ENCODE results near the gene CYLC2.

CYLC2 gene

GRCh38 chr9:102995033-102995432 lies at the start of gene CYLC2:
Gene CYLC2 (plus strand): TSS chr9:102995333. CDS start chr9:102995381, 48 bp downstream.
- no peak for DNase-seq (ENCODE audit: low read depth in 1 of 2, low spot score in 1 of 2)

DNA sequence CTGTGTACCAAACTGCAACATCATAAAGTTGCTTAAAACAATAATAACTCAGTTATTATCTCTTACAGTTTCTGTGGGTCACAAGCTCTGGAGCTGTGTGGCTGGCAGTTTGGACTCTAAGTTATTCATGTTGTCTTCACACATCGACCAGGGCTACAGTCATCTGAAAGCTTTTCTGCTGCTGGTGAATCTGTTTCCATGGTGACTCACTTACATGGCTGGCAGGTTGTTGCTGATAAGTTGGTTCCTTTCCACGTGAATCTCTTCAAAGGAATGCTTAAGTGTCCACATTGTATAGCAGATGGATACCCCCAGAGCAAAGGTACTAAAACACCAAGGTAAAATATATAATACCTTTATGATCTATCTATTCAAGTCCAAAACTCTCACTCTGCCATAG lies 44.8 kb upstream of the CYLC2 start:
- no peak for DNase-seq (ENCODE audit: low read depth in 1 of 2, low spot score in 1 of 2)

DNA sequence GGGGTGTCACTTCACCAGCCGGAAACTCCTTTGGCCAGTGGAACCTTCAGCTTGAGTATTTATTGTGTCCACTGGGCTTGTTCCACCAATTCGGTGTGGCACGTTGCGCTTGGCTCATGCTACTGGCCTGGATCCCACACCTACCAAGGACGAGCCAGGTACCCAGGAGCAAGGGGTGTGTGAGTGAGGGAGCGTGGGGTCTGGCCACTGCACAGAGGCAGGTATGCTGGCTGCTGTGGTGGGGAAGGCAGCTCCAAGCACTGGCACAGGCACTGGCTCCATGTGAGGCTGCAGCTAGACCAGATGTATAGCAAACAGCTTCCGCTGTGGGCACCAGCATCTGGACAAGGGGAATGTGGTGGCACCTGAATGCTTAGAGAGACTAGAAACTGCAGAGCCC lies 28.1 kb upstream of the CYLC2 start:
- no peak for DNase-seq (ENCODE audit: low read depth in 1 of 2, low spot score in 1 of 2)

DNA sequence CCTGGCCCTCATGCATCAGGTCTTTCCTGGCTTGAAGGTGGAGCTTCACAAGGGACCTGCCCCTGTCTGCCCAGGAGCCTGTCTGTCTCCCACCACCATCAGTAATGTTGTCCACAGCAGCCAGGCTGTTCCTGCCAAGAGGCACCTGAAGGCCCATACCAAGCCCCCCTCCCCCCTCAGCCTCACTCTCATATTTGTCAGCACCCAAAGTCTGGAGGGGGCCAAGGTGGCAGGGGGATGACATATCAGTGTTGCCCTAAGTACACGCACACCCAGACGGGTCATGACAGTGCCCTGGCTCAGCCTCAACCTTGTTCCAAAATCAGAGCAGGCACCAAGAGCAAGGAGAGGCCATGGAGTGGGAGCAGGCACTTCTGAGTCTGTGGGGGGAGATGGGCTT lies 27.2 kb upstream of the CYLC2 start:
- DNase-seq (ENCODE audit: low read depth in 1 of 2, low spot score in 1 of 2) = no peak

DNA sequence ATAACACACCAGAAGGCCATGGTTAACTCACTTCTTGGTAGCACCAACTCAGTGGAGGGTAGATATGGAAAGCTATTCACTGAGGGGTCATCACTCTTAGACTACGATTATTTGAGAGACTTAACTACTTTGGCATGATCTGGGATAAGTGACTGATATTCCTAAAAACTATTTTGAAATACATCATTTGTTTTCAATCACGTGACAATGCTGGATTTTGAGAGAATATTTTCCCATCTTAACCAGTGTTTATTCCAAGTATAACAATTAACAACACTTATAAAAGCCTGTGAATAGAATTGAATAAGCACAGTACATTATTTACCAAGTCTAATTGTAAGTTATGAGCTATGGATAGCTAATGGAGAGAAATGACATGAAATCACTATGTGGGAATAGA lies 22.4 kb upstream of the CYLC2 start:
- no peak for DNase-seq (ENCODE audit: low read depth in 1 of 2, low spot score in 1 of 2)

DNA sequence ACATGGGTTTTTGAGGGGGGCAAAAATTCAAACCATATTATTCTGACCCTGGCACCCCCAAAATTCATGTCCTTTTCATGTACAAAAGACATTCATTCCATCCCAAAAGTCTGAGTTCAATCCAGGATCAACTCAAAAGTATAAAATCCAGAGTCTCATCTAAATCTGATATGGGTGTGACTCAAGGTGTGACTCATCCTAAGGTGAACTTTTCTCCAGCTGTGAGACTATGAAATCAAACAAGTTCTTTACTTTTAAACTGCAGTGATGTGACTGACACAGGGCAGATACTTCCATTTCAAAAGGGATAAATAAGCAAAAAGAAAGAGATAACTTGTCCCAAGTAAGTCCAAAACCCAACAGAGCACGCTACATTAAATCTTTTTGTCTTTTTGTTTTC lies 20.6 kb upstream of the CYLC2 start:
- no peak for DNase-seq (ENCODE audit: low read depth in 1 of 2, low spot score in 1 of 2)

GRCh38 chr9:102975251-102975650 lies 19.9 kb upstream of the CYLC2 start:
- DNase-seq (ENCODE audit: low read depth in 1 of 2, low spot score in 1 of 2) = no peak

- DNase-seq (ENCODE audit: low read depth in 1 of 2, low spot score in 1 of 2) = no peak
Measured at GRCh38 chr9:102985162-102985895, 9.8 kb upstream of the CYLC2 start.

GRCh38 chr9:102986425-102986824 lies 8.7 kb upstream of the CYLC2 start:
- DNase-seq (ENCODE audit: low read depth in 1 of 2, low spot score in 1 of 2) = no peak

DNA sequence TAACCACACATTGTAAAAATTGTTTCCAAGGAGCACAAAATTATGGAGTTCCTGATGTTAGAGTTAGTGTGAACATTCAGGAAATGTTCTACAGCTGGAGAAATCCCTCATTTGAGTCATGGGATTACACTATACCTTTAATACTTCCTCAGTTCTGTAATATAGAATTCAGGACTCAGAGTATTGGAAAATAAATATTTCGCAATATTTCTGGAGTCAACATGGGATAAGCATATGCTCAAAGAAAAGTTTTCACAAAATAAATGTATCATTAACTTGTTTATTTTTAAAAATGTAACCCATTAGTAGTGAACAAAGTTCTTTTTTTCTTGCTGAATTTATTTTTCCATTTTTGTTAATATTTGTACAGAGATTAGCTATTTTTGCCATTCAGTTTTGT lies 8.6 kb downstream of the CYLC2 start:
- DNase-seq (ENCODE audit: low read depth in 1 of 2, low spot score in 1 of 2) = no peak

DNA sequence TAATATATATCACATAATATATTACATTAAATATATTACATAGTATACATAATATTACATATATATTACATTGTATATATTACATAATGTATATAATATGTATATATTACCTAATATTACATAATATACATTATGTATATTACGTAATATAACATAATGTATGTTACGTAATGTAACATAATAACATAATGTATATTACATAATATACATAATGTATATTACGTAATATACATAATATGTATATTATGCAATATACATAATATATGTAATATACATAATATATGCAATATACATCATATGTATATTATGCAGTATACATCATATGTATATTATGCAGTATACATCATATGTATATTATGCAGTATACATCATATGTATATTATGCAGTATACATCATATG lies 19.1 kb downstream of the CYLC2 start:
- no peak for DNase-seq (ENCODE audit: low read depth in 1 of 2, low spot score in 1 of 2)

DNA sequence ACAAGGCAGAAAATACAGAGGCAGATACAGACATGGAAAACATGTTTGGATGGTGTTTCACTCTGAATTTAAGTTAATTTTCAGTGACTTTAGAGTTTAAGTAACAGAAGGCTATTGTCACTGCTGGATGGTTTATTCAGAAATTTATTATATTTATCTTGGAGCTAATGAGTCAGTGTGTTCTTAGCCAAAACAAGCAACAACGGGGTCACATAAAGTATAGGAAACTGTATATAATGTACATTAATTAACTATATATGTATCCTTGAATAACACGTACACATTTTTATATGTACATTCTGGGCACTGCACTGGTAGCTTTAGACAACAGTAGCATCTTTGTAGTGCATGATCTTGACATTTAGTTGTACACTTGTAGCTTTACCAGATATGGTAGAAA lies 30.7 kb downstream of the CYLC2 start:
- no peak for DNase-seq (ENCODE audit: low read depth in 1 of 2, low spot score in 1 of 2)

DNA sequence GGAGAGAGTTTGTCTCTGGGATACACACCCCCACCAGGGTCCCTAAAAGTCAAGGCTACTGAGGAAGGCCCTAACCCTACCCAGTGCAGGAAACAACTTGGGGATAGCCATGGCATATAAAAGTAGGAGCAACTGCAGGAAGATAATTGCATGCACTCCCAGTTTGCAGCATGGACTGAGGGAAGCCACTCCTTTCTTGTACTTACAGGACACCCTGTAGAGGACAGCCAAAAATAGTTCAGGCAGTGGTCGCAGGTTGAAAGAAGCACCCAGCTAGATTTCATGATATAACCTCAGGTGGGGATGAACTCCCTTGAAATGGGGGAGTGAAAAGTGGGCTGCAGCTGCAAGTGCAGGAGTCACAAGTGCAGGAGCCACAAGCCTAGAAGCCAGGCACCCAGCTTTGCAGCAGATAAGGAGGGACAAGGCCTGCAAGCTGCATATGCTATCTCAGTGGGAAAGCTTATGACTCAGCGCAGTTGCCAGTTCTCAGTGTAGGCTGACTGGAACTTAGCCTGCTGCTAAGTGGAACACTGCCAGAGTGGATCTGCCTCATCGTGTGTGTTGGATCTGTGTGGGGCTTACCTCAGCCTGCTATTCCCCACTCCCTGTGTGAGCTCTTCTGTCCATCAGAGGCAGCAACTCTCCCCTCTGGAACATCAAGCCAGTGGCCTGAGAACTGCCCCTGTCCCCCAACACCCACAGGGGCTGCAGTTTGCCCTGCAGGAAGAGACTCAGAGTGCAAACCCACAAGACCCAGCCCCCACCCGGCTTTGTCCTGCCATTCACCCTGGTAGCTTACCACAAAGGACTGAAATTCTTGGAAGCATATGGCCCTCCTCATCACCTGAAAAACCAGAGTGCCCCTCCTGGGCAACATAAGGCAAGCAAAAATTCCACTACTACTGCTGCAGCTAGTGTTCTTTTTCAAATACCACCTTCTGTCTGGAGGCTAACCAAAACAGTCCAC lies 42.7 kb downstream of the CYLC2 start:
- DNase-seq (ENCODE audit: low read depth in 1 of 2, low spot score in 1 of 2) = no peak

GRCh38 chr9:103041961-103042360 lies 46.8 kb downstream of the CYLC2 start:
- DNase-seq (ENCODE audit: low read depth in 1 of 2, low spot score in 1 of 2) = no peak
